Measurements from ENCODE around the gene UBXN7.

GRCh38 chr3:196444500-196444894 is 12.3 kb upstream of the UBXN7 start:
- TF ChIP-seq CTCF (IDR thresholded peaks at IDR 0.05; ENCODE audit: low read depth, low read length) (no peak), EZH2phosphoT487 (IDR thresholded peaks at IDR 0.05; ENCODE audit: low read depth) (no peak)

Data from OCI-LY3 (cell line).